Measurements from ENCODE around the gene HLA-C. TPM values are rescaled to one million over a fixed set of nuclear protein-coding genes. Genes with fewer than 3 reads are reported as not detected.
"Not testable (repeated sequence)": the region's sequence is repeated elsewhere in the genome, so short reads cannot be mapped to it uniquely, and the experiment has no call there.

Gene HLA-C
- total and polyA plus RNA-seq, 4 donors: 24.9 to 66.1 (median 59.5) TPM

DNA sequence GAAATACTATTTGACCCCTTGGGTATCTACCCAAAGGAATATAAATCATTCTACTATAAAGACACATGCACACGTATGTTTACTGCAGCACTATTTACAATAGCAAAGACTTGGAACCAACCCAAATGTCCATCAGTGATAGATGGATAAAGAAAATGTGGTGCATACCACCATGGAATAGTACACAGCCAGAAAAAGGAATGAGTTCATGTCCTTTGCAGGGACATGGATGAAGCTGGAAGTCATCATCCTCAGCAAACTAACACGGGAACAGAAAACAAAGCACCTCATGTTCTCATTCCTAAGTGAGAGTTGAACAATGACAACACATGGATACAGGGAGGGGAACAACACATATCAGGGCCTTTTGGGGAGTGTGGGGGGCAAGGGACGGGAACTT lies 7.8 kb upstream of the HLA-C start:
- WGBS (ENCODE audit: insufficient coverage): no CpG with 5 or more reads among the region's 3 CpGs
- not testable (repeated sequence) for H3K27me3 ChIP-seq (ENCODE audit: control insufficient read depth, insufficient read depth, low read length); DNase-seq (ENCODE audit: low read depth in 4 of 6, low spot score in 6 of 6); H3K9me3 ChIP-seq (ENCODE audit: control insufficient read depth, insufficient read depth, low read length); H3K36me3 ChIP-seq (ENCODE audit: control insufficient read depth, insufficient read depth, low read length); H3K4me3 ChIP-seq (ENCODE audit: low read depth, low read length); H3K4me1 ChIP-seq (ENCODE audit: control insufficient read depth, insufficient read depth, low read length); H3K27ac ChIP-seq (ENCODE audit: low read depth, low read length)

DNA sequence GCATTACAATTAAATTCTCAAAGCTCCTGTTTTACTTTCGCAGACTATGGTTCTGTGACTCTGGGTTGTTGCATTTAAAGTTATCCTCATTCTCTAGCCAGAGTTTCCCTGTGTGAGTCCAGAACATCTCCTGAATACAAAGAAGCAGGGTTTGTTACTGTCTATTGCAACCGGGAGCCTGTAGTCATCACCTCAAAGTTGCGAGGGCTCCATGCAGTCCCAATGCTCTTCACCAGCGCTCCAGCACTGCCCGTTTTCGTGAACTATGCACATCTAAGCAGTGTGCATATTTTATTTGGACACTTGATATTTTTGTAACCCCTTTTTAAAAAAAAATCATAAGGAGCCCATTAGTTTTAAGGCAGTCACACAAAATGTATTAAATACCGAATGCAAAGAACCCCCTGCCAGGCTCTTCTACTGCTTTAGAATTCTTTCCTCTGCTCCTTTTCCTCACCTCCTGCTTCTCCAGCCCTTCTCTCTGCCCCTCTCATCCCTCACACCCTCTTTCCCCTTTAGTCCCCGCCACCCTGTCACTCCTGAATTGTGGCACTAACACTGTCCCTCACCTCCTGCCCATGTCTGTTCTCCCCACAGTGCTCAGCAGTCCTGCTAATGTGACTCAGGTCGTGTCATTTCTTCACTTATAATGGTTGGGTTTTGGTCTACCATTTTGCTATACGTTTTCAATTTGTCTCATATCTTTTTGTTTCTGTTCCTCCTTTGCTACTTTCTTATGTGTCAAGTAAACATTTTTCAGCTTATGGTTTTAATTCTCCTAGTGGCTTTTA lies 1.1 kb upstream of the HLA-C start:
- Histone ChIP-seq H3K27ac (ENCODE audit: low read depth, low read length) (no peak overlapping the region), H3K36me3 (ENCODE audit: control insufficient read depth, insufficient read depth, low read length) (peaks cover 8% of the 10 kb centered on the region), H3K9me3 (ENCODE audit: control insufficient read depth, insufficient read depth, low read length) (no peaks in the 10 kb centered on the region), H3K4me3 (ENCODE audit: low read depth, low read length) (no peak overlapping the region), H3K4me1 (ENCODE audit: control insufficient read depth, insufficient read depth, low read length) (peaks cover 6% of the 10 kb centered on the region), H3K27me3 (ENCODE audit: control insufficient read depth, insufficient read depth, low read length) (peaks cover 22% of the 10 kb centered on the region)
- WGBS (ENCODE audit: insufficient coverage): 38% methylated on average over 2 of the region's 10 CpGs
- DNase-seq (ENCODE audit: low read depth in 4 of 6, low spot score in 6 of 6): no peak

DNA sequence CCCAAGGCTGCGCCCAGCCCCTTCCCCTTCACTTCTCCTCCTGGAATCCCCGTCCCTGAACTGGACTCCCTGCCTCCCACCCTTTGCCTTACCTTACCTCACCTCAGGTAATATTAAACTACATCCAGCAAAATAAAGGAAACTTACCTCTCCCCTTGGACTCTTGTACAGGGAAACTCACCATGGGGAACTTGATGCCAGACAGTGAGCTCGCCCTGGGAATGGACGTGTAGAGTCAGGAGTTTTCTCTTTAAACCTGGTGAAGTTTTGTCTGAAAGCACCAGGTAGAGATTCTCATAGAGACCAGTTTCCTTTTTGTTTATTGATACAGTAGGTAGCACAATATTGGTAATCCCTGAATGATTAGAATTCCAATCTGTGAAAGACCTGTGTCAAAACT lies 544 bp upstream of the HLA-C start:
- Histone ChIP-seq H3K36me3 (ENCODE audit: control insufficient read depth, insufficient read depth, low read length) (peaks cover 8% of the 10 kb centered on the region), H3K4me1 (ENCODE audit: control insufficient read depth, insufficient read depth, low read length) (peaks cover 6% of the 10 kb centered on the region), H3K27me3 (ENCODE audit: control insufficient read depth, insufficient read depth, low read length) (peaks cover 22% of the 10 kb centered on the region), H3K9me3 (ENCODE audit: control insufficient read depth, insufficient read depth, low read length) (no peaks in the 10 kb centered on the region), H3K4me3 (ENCODE audit: low read depth, low read length) (peak overlapping the region; percentile 63), H3K27ac (ENCODE audit: low read depth, low read length) (peak overlapping the region; percentile 10)
- 8% methylated on average over 2 of the region's 4 CpGs for WGBS (ENCODE audit: insufficient coverage)
- DNase-seq (ENCODE audit: low read depth in 4 of 6, low spot score in 6 of 6): no peak

DNA sequence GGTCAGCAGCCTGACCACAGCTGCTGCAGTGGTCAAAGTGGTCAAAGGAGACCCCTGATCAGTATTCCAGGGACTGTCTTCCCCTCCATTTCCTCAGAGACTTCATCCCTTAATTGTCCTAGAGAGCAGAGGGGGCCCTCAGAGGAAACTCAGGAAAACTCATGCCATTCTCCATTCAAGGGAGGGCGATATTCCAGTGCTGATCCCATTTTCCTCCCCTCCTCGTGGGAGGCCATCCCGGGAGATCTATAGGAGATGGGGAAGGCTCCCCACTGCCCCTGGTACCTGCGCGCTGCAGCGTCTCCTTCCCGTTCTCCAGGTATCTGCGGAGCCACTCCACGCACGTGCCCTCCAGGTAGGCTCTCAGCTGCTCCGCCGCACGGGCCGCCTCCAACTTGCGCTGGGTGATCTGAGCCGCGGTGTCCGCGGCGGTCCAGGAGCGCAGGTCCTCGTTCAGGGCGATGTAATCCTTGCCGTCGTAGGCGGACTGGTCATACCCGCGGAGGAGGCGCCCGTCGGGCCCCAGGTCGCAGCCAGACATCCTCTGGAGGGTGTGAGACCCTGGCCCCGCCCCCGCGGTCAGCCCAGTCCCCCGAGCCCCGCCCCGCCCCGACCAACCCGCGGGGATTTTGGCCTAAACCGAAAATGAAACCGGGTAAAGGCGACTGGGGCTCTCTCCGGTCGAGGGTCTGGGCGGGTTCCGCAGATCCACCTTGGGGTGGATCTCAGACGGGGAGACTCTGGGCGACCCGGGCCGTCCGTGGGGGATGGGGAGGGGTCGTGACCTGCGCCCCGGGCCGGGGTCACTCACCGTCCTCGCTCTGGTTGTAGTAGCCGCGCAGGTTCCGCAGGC lies 878 bp downstream of the HLA-C start:
- Histone ChIP-seq H3K36me3 (ENCODE audit: control insufficient read depth, insufficient read depth, low read length) (peaks cover 8% of the 10 kb centered on the region), H3K9me3 (ENCODE audit: control insufficient read depth, insufficient read depth, low read length) (no peaks in the 10 kb centered on the region), H3K27ac (ENCODE audit: low read depth, low read length) (peak overlapping the region; percentile 69), H3K4me1 (ENCODE audit: control insufficient read depth, insufficient read depth, low read length) (peaks cover 6% of the 10 kb centered on the region), H3K4me3 (ENCODE audit: low read depth, low read length) (peak overlapping the region; percentile 63), H3K27me3 (ENCODE audit: control insufficient read depth, insufficient read depth, low read length) (peaks cover 22% of the 10 kb centered on the region)
- WGBS (ENCODE audit: insufficient coverage): 6% methylated on average over 61 of the region's 62 CpGs
- no peak for DNase-seq (ENCODE audit: low read depth in 4 of 6, low spot score in 6 of 6)

DNA sequence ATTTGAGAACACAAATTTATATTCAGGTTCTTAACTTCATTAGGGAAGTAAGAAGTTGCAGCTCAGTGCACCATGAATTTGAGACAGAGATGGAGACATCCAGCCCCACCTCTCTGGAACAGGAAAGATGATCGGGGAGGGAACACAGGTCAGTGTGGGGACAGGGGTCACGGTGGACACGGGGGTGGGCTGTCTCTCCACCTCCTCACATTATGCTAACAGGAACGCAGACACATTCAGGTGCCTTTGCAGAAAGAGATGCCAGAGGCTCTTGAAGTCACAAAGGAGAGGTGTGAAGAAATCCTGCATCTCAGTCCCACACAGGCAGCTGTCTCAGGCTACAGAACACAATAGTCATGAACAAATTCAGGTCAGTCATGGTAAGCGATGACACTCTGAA lies 3.1 kb downstream of the HLA-C start:
- no peak for DNase-seq (ENCODE audit: low read depth in 4 of 6, low spot score in 6 of 6)
- 69% methylated on average over 2 of the region's 5 CpGs for WGBS (ENCODE audit: insufficient coverage)
- Histone ChIP-seq H3K27ac (ENCODE audit: low read depth, low read length) (no peak overlapping the region), H3K4me1 (ENCODE audit: control insufficient read depth, insufficient read depth, low read length) (peaks cover 6% of the 10 kb centered on the region), H3K27me3 (ENCODE audit: control insufficient read depth, insufficient read depth, low read length) (peaks cover 13% of the 10 kb centered on the region), H3K36me3 (ENCODE audit: control insufficient read depth, insufficient read depth, low read length) (peaks cover 8% of the 10 kb centered on the region), H3K9me3 (ENCODE audit: control insufficient read depth, insufficient read depth, low read length) (no peaks in the 10 kb centered on the region), H3K4me3 (ENCODE audit: low read depth, low read length) (no peak overlapping the region)

DNA sequence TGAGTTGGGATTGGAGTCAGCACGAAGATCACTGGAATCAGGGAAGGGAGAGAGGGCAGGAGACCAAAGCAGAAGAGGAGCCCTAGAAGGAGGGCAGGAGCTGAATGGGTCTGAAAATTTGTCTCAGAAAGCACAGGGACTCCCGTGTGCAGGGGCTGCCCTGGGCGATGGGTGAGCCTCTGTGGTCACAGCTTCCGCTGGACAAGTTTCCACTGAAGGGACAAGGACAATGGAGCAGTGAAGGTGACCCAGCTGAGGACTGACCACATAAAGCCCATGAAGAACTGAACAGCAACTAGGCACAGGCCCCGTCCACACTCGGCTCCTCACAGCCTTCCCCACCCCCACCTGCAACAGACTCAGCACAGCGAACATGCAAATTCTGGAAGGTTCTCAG lies 3.5 kb downstream of the HLA-C start:
- no peak overlapping the region for H3K4me3 ChIP-seq (ENCODE audit: low read depth, low read length)
- DNase-seq (ENCODE audit: low read depth in 4 of 6, low spot score in 6 of 6): no peak
- no peaks in the 10 kb centered on the region for H3K9me3 ChIP-seq (ENCODE audit: control insufficient read depth, insufficient read depth, low read length)
- H3K36me3 ChIP-seq (ENCODE audit: control insufficient read depth, insufficient read depth, low read length): peaks cover 8% of the 10 kb centered on the region
- no peak overlapping the region for H3K27ac ChIP-seq (ENCODE audit: low read depth, low read length)
- peaks cover 10% of the 10 kb centered on the region for H3K27me3 ChIP-seq (ENCODE audit: control insufficient read depth, insufficient read depth, low read length)
- peaks cover 6% of the 10 kb centered on the region for H3K4me1 ChIP-seq (ENCODE audit: control insufficient read depth, insufficient read depth, low read length)
- WGBS (ENCODE audit: insufficient coverage): 88% methylated on average over 7 of the region's 7 CpGs

DNA sequence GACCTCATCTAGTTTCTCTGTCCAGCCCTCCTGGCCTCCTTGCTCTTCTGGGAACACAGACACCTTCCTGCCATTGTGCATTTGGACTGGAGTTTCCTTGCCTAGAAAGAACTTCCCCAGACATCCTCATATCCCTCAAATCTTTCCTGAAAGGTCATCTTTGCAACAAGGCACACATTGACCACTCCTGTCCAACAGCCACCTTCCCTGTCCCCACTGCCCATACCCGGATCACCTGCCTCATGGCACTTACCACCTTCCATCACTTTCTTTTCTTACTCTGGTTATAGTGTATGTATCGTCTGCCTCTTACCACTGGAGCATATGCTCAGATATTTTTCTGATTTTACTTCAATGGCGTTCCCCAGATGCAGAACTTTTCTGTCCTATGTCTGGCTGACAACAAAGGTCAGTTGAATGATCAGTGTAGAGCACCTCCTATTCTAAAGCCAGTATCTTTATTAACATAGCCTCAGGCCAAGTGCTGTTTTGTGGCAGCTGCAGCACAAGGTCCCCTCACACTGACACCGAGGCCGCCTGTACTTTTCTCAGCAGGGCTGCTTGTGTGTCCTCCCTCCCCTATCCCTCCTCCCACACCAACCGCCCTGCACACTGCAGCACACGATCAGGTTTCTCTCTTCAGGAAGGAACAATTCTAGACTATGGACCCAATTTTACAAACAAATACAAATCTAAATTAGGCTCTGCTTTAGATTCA lies 4.1 kb downstream of the HLA-C start:
- no peak for DNase-seq (ENCODE audit: low read depth in 4 of 6, low spot score in 6 of 6)
- Histone ChIP-seq H3K9me3 (ENCODE audit: control insufficient read depth, insufficient read depth, low read length) (no peaks in the 10 kb centered on the region), H3K4me1 (ENCODE audit: control insufficient read depth, insufficient read depth, low read length) (peaks cover 6% of the 10 kb centered on the region), H3K27ac (ENCODE audit: low read depth, low read length) (no peak overlapping the region), H3K36me3 (ENCODE audit: control insufficient read depth, insufficient read depth, low read length) (peaks cover 8% of the 10 kb centered on the region), H3K4me3 (ENCODE audit: low read depth, low read length) (no peak overlapping the region), H3K27me3 (ENCODE audit: control insufficient read depth, insufficient read depth, low read length) (peaks cover 6% of the 10 kb centered on the region)
- 34% methylated on average over 4 of the region's 7 CpGs for WGBS (ENCODE audit: insufficient coverage)

DNA sequence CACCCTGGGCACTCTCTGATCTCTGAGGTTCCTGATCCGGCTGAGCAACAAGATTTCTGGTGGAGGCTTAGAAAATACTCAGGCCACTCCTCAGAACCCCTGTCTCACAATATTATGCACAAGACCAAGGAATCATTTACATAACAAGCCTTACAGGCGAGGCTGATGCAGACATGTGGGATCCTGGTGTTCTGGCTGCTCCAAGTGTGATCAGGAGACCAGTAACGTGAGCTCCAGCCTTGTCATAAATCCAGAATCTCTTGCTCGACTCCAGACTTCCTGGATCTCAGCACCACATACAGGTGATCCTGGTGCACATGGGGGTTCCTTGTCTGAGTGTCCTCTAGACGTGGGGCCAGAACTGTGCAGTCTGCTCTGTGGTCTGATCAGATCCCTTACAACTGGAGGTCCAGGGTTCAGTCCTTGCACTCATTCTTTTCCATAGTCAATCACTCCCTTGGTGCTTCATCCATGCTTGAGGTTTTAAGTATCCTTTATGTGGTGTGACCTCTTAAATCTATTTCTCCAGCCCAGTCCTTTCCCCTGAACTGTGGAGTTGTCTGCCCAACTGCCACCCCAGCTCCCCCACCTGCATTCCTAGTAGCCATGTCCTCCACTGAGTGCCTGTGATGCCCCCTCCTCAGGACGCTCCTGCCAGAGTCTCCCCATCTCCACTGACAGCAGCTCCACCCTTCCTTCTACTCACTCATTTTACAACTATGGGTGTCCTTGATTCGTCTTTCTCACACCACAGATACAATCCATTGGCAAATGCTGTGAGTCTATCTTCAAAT lies 5.1 kb downstream of the HLA-C start:
- Histone ChIP-seq H3K9me3 (ENCODE audit: control insufficient read depth, insufficient read depth, low read length) (no peaks in the 10 kb centered on the region), H3K36me3 (ENCODE audit: control insufficient read depth, insufficient read depth, low read length) (peaks cover 8% of the 10 kb centered on the region), H3K4me3 (ENCODE audit: low read depth, low read length) (no peak overlapping the region), H3K27ac (ENCODE audit: low read depth, low read length) (no peak overlapping the region), H3K27me3 (ENCODE audit: control insufficient read depth, insufficient read depth, low read length) (no peaks in the 10 kb centered on the region), H3K4me1 (ENCODE audit: control insufficient read depth, insufficient read depth, low read length) (no peaks in the 10 kb centered on the region)
- WGBS (ENCODE audit: insufficient coverage): 52% methylated on average over 6 of the region's 7 CpGs
- no peak for DNase-seq (ENCODE audit: low read depth in 4 of 6, low spot score in 6 of 6)

DNA sequence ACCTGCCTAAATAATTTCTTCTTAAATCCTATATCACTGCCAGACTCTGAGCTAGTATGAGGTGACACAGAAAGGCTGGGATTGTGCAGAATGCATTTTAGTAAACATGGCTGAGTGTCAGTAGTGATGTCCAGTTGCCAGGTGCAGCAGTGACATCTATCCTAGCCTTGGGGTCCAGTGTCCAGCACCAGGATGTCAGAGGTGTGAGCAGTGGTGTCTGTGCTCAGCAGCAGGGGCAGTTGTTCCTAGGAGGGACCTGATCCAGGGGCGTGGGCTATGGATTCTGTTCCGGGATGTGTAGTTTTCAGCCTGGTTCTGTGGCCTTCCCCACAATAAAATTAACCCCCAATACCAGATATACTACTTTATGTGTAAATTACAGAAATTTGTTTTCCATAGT lies 6.0 kb downstream of the HLA-C start:
- Histone ChIP-seq H3K27ac (ENCODE audit: low read depth, low read length) (no peak overlapping the region), H3K4me3 (ENCODE audit: low read depth, low read length) (no peak overlapping the region), H3K9me3 (ENCODE audit: control insufficient read depth, insufficient read depth, low read length) (no peaks in the 10 kb centered on the region), H3K4me1 (ENCODE audit: control insufficient read depth, insufficient read depth, low read length) (no peaks in the 10 kb centered on the region), H3K36me3 (ENCODE audit: control insufficient read depth, insufficient read depth, low read length) (peaks cover 8% of the 10 kb centered on the region), H3K27me3 (ENCODE audit: control insufficient read depth, insufficient read depth, low read length) (no peaks in the 10 kb centered on the region)
- DNase-seq (ENCODE audit: low read depth in 4 of 6, low spot score in 6 of 6): no peak
- WGBS (ENCODE audit: insufficient coverage): no CpG with 5 or more reads among the region's 2 CpGs
